IPS-11a (cell line): ENCODE measurements around the gene SPACA6.

Experiments used
- H3K4me3 ChIP-seq: one replicate; pipeline ENCODE4 v1.5.1; 2013; ENCODE audit warnings: low read depth, low read length, control low read depth

SPACA6 gene

DNA sequence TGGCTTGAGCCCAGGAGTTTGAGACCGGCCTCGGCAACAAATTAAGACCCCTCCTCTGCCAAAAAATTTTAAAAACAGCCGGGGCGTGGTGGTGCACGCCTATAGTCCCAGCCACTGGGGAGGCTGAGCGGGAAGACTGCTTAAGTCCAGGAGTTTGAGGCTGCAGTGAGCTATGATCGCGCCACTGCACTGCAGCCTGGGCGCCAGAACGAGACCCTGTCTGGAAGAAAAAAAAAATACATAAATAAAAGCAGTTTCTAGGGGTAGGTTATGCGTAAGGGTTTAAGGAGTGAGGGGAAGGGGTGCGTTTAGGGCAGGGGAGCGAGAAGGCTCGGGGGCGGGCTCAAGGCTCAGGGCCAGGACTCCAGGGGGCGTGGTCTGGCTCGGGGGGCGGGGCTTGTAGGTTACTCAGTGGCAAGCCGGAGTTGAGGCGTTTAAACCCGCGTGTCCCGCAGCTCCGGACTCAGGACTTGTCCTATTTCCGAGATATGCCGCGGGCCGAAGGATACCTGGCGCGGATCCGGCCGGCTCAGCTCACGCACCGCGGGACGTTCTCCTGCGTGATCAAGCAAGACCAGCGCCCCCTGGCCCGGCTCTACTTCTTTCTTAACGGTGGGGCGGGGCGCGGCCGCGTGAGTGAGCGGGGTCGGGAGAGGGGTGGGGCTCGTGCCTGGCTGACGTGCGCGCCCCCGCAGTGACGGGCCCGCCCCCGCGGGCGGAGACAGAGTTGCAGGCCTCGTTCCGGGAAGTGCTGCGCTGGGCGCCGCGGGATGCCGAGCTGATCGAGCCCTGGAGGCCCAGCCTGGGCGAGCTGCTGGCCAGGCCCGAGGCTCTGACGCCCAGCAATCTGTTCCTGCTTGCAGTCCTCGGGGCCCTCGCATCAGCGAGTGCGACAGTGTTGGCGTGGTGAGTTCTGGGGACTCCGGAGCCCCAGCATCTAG, 10.7 kb downstream of the SPACA6 start:
- peak overlapping the region; percentile 67 for H3K4me3 ChIP-seq

DNA sequence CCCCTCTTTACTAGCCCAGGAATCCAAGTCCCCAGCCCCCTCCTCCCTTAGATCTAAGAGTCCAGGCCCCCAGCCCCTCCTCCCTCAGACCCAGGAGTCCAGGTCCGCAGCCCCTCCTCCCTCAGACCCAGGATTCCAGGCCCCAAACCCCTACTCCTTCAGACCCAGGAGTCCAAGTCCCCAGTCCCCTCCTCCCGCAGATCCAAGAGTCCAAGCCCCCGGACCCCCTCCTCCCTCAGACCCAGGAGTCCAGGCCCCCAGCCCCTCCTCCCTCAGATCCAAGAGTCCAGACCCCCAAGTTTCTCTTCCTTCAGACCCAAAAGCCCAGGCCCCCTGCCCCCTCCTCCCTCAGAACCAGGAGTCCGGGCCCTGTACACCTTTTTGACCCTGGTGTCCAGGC, 11.5 kb downstream of the SPACA6 start:
- peak overlapping the region; percentile 67 for H3K4me3 ChIP-seq

GRCh38 chr19:51706296-51706695, 13.2 kb downstream of the SPACA6 start:
- H3K4me3 ChIP-seq, result no peak overlapping the region

DNA sequence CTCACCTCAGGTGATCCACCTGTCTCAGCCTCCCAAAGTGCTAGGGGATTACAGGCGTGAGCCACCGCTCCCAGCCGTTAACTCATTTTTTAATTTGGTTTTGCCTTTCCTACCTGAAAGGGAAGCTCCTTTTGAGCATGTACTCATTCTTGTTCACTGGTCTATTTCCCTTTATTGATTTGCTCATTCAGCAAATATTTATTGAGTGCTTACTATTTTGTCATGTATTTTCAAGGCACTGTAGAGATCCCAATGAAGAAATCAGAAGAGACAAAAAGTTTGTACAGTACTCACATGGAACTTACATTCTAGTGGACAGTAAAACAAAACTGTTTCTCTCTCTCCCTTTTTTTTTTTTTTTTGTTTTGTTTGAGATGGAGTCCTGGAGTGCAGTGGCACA, 13.8 kb downstream of the SPACA6 start:
- H3K4me3 ChIP-seq, result no peak overlapping the region

GRCh38 chr19:51708811-51709210, 15.7 kb downstream of the SPACA6 start:
- H3K4me3 ChIP-seq, result no peak overlapping the region

DNA sequence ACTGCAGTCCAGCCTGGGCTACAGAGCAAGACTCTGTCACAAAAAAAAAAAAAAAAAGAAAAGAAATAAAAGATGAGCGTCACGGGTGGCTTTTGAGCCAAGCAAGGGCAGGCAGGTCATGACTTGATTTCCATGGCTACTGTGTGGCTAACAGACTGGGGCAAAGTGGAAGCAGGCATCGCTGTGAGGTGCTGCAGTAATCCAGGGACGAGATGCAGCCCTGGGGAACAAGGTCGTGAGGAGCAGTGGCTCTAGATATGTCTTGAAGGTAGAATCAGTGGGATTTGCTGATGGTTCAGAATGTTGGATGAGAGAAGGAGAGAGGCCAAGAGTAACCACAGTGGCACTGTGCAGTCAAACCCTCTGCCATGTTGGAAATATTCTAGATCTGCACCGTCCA, 16.4 kb downstream of the SPACA6 start:
- H3K4me3 ChIP-seq, result no peak overlapping the region

- H3K4me3 ChIP-seq, result no peak overlapping the region
Measured at GRCh38 chr19:51710163-51710562, 17.0 kb downstream of the SPACA6 start.

DNA sequence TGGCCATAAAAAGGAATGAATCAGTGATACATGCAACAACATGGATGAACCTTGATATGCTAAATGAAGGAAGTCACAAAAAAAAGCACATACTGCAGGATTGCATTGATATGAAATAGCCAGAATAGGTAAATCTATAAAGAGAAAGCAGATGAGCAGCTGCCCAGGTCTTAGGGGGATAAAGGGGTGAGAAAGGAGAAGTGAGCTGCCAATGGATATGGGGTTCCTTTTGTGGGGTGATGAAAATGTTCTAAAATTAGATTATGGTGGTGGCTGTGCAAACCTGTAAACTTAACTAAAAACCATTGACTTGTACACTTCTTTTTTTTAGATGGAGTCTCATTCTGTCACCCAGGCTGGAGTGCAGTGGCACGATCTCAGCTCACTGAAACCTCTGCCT, 18.6 kb downstream of the SPACA6 start:
- no peak overlapping the region for H3K4me3 ChIP-seq

- no peak overlapping the region for H3K4me3 ChIP-seq
Measured at GRCh38 chr19:51712461-51713081, 19.4 kb downstream of the SPACA6 start.

DNA sequence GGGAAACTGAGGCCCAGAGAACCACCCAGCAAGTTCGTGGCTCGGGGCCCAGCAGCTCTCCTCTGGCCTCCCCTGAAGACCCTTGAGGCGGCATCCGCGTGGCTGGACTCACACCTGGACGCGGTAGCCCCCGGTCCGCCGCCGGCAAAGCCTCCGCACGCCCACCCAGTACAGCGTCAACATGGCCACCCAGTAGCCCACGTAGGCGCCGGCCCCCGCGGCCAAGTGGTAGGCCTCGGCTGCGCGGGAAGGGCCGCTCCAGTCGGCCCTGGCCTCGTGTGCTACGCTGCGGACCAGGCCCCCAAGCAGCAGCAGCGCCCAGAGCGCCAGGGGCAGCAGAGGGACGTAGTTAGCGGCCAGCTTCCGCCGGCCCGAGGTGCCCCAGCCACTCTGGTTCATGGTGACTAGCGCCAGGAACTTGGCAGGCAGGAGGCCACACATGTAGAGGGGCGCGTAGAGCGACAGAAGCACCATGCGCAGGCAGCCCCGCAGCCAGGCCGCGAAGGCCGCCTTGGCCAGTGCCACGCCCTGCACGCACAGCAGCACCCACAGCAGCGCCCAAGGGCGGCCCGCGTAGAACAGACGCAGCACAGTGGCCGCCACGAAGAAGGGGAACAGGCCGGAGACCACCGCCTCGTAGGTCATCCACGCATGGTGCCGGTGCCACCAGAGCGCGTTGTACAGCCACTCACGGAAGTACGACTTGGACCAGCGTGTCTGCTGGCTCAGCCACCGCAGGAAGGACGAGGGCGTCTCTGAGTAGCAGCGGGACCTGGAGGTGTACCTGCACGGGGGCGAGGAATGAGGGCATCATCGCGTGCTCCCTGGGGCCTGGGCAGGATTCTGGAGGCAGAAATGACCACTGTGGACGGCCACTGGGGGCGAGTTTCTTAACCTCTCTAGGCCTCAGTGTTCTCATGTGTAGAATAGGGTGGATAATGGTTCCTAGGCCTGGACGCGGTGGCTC, 20.5 kb downstream of the SPACA6 start:
- H3K4me3 ChIP-seq, result no peak overlapping the region

DNA sequence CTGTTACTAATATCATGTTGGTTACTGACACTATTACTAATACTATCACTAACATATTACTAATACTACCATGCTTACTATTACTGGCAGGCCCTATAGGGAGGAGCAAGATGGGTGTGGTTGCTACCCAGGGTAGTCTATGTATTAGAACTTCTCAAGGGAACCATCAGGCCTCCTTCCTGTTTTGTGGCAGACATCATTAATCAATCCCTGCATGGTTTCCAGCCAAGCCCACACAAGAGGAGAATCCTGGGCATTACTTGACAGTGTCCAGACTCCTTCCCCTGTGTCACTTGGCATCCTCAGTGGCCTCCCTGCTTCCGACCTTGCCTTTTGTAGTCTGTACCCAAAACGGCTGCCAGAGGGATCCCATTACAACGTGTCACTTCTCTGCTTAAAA, 21.7 kb downstream of the SPACA6 start:
- no peak overlapping the region for H3K4me3 ChIP-seq

DNA sequence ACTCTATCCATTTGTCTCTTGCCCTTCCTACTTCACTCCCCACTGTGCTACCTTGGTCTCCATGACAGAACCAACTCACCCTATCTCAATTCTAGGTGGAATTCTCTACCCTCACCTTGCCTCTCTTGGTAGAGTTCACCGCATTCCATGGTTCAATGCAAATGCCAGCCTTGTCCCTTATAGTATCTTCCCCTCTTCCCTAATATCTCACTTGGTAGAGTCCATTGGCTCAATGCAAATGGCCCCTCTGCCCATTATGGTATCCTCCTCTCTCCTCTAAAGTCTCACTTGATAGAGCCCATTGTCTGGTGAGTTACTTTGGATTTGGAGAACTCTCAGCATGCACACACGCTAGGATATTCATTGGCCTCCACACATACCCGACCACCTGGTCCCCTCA, 22.7 kb downstream of the SPACA6 start:
- no peak overlapping the region for H3K4me3 ChIP-seq

DNA sequence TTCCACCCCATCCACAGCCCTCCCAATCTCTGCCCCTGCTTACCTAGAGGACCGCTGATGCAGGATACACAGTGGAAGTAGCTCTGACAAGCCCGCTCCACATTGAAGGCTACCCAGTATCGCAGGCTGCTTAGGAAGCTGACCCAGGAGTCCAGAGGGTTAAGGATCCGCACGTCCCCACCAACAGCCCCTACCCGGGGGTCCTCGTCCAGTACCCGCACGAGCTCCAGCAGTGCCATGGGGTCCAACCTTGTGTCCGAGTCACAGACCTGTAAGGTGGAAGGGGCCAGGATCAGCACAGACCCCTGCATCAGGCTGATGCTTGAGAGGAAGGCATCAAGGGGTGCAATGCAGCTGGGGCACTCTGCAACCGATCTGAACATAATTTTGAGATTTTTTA, 23.8 kb downstream of the SPACA6 start:
- no peak overlapping the region for H3K4me3 ChIP-seq

DNA sequence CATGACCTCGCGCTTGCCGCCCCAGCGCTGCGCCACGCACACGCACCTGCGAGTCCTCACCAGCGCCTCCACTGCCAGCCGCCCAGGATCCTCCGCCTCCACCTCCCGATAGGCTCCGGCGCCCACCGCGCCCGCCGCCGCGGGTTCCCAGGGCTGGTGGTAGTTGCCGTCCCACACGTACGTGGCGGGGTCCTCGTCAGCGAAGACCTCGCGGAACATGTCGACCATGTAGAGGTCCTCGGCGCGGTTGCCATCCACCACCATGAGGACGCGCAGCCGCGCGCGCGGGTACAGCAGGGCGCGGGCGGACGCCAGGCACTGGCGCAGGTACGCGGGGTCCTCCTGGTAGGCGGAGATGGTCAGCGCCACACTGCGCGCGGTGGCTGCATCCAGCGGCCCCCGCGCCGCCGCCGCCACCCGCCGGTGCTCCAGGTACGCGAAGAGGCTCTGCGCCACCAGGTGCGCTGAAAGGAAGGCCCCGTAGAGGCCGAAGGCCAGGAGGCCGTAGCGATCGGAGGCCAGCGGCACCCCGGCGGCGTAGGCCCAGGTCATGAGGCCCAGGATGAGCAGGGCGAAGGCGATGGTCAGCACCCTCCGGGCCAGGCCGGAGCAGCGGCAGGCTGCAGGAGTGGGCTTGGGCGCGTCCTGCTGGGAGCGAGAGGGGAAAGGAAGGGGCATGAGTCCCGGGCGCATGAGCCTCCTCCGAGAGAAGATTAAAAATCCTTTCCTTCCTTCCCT, 26.3 kb downstream of the SPACA6 start:
- H3K4me3 ChIP-seq, result peak overlapping the region; percentile 50

- H3K4me3 ChIP-seq, result no peak overlapping the region
Measured at GRCh38 chr19:51721905-51722304, 28.8 kb downstream of the SPACA6 start.

GRCh38 chr19:51722492-51722891, 29.4 kb downstream of the SPACA6 start:
- no peak overlapping the region for H3K4me3 ChIP-seq

DNA sequence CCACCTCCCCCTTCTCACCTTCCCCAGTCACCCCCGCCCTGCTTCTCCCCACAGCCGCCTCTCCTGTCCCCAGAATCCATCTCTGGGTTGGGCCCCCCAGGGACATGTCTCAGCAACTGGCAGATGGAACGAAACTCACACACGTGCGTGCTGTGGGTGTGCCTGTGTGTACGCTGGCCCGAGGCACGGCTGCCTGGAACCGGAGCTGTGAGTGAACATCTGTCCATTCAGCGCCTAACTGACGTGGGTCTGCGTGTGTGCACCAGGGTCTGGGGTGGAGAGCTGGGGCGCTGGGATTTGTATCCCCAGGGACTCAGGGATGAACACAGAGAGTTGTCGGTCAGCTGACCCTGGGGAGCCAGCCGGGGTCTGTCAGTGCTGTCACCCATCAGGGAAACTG, 31.4 kb downstream of the SPACA6 start:
- no peak overlapping the region for H3K4me3 ChIP-seq

- no peak overlapping the region for H3K4me3 ChIP-seq
Measured at GRCh38 chr19:51726049-51726448, 32.9 kb downstream of the SPACA6 start.

DNA sequence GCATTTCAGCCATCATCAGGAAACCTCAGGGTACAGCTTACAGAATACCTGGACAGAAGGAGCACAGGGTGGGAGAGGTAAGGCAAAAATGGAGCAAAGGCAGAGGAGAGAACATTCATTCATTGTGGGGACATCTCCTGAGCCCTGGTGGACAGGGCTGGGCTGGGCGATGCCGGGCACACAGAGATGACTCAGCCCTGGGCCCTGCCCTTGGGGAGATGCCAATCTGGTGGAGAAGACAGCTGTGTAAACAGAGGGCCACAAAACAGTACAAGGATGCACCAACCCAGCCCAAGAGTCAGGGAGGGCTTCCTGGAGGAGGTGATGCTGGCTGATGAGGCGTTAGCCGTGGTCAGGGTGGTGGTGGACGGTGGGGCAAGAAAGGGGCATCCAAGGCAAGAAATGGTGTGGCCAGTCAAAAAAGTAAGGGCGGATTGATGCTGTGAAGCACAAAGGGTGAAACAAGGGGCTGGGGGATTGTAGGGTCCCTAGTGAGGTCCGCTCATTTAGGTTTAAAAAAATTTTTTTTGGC, 34.3 kb downstream of the SPACA6 start:
- no peak overlapping the region for H3K4me3 ChIP-seq

DNA sequence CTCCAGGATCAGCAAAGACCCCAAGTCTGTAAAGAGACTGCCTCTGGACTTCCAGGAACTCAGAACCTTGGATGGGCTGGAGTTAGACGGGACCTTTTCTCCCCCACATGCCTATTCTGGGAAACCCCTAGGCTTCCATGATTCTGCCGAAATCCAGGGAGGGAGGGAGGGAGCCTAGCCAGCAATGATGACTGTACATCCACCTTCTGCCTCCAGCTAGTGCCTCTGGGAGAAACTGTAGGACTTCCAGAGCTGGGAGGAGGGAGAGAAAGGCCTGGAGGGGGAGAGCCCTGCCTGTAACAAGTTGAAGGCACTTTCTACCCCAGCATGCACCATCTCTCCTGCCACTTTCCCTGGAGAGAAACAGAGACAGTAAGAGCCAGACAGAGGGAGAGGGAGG, 36.7 kb downstream of the SPACA6 start:
- no peak overlapping the region for H3K4me3 ChIP-seq
